Forelimb muscle (tissue), 1 donor: Measurements from ENCODE around the gene ZNF584. TPM values are rescaled to one million over a fixed set of nuclear protein-coding genes. Genes with fewer than 3 reads are reported as not detected.
"Not testable (repeated sequence)": the region's sequence is repeated elsewhere in the genome, so short reads cannot be mapped to it uniquely, and the experiment has no call there.

Experiments
- DNase-seq: peaks from one replicate; pipeline ENCODE4 v3.0.0-alpha.2; 2013; ENCODE audit warnings: low read depth
- polyA plus RNA-seq: library from polyadenylated mRNA; unstranded; fragments of 120-200 nt; gene quantifications from one replicate; pipeline ENCODE4 v1.2.1, GENCODE V29; 2013; ENCODE audit not compliant: insufficient read length

Gene ZNF584
- polyA plus RNA-seq, 1 donor = 4.4 TPM

- not testable (repeated sequence) for DNase-seq
Observed at GRCh38 chr19:58403920-58404478, 4.5 kb upstream of the ZNF584 start.

- no peak for DNase-seq
Observed at GRCh38 chr19:58406818-58407657, 1.4 kb upstream of the ZNF584 start.

DNA sequence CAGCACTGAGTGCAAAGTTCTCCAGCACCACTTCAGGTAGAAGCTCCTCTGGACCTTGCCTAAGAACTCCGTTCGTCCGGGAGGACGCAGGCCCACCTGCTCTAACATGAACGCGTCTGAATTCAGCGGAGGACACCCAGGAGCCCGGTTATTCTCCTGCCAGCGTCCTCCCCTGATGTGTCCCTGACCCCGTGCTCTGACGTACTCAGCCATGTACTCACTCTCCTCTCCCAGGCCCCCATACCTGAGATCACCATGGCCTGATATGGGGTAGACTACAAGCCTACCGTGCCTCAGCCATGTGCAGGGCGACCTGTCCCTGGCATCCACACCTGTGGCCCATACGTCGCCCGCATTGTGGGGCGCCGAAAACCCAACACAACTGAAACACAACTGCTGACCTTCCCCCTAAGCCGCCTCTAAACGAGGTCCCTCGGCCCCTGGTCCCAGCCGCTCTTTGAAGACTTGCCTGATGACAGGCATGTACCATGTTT lies 744 bp upstream of the ZNF584 start:
- DNase-seq = no peak

DNA sequence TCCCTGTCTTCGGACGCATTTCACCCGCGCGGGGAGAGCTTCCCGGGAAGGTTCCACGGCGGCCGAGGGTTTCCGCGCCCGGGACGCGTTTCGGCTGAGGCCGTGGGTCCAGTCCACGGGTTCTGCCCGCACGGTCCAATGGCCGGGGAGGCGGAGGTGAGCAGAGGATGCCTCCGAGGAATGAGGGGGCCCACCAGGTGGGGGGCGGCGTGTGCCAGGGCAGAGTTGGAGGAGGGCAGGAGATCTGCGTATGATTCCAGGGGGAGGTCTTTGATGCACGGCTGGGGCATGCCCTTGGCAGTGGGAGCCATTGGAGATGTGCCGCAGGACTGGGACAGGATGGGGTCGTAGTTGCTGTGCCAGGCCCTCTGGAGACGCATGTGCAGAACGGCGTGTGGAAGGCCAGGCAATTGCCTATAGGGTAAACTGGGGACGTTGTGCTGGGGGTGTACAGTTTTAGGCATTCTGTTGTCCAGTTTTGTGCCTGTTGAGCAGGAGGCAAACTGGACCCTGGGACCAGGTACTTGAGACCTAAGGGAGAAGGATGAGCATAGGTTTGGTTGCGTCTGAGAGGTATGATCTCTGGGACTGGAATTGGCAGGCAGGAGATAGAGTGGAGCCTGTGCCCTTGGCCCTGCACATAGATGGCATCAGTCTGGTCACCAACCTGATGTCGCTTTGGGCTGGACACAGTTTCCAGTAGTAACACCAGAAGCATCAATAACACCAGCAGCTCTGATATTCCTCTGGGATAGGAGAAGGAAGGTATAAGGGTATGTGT lies 751 bp downstream of the ZNF584 start:
- no peak for DNase-seq

GRCh38 chr19:58416604-58417003 lies 8.2 kb downstream of the ZNF584 start:
- DNase-seq = no peak

GRCh38 chr19:58417071-58417470 lies 8.6 kb downstream of the ZNF584 start:
- no peak for DNase-seq

DNA sequence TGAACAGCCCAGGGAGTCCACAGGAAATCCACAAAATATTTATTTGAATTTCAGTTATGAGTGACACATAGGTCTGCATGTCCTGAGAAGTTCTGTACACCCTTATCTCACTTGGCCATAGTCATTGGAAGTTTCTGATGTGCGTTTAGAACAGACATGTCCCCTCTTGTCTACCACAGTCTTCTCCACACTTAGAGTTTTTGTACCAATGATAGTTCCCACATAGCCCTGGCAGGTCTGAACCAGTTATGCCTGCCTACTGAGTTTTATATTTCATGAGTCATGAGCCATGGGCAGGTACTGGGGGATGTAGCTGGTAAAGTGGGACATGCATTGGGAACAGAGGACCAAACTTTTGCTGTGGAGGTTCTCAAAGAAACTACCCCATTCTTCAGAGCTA lies 20.2 kb downstream of the ZNF584 start:
- DNase-seq = no peak

GRCh38 chr19:58429745-58430144 lies 21.3 kb downstream of the ZNF584 start:
- no peak for DNase-seq

- no peak for DNase-seq
Observed at GRCh38 chr19:58434217-58434616, 25.8 kb downstream of the ZNF584 start.

- peak; percentile 99 for DNase-seq
Observed at GRCh38 chr19:58439576-58440554, 31.4 kb downstream of the ZNF584 start, which contains the start of gene ZNF132. Gene ZNF132, minus strand, starts transcription at chr19:58440153. Its CDS starts 332 bp downstream, at chr19:58439821.

GRCh38 chr19:58440556-58440955 lies 32.1 kb downstream of the ZNF584 start:
- DNase-seq = no peak

DNA sequence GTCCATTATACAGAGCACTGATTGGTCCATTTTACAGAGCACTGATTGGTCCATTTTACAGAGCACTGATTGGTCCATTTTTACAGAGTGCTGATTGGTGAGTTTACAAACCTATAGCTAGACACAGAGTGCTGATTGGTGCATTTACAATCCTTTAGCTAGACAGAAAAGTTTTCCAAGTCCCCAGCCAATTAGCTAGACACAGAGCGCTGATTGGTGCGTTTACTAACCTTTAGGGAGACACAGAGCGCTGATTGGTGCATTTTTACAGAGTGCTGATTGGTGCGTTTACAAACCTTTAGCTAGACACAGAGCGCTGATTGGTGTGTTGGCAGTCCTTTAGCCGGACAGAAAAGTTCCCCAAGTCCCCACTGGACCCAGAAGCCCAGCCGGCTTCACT lies 34.5 kb downstream of the ZNF584 start:
- not testable (repeated sequence) for DNase-seq

DNA sequence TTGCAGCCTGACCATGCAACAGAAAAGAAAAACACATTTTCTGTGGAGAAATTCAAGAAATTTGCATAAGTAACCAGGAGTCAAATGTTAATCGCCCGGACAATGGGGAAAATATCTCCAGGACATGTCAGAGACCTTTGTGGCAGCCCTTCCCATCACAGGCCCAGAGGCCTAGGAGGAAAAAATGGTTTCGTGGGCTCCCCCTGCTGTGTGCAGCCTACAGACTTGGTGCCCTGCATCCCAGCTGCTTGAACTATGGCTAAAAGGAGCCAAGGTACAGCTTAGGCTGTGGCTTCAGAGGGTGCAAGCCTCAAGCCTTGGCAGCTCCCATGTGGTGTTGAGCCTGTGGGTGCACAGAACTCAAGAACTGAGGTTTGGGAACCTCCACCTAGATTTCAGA lies 40.4 kb downstream of the ZNF584 start:
- not testable (repeated sequence) for DNase-seq

DNA sequence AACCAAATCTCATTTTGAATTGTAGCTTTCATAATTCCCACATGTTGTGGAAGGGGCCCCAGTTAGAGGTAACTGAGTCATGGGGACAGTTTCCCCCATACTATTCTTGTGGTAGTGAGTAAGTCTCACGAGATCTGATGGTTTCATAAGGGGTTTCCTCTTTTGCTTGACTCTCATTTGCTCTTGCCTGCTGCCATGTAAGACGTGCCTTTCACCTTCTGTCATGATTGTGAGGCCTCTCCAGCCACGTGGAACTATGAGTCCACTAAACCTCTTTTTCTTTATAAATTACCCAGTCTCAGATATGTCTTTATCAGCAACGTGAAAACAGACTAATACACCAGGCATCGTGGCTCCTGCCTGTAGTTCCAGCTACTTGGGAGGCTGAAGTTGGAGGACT lies 41.5 kb downstream of the ZNF584 start:
- not testable (repeated sequence) for DNase-seq

GRCh38 chr19:58450856-58451357 lies 42.5 kb downstream of the ZNF584 start:
- no peak for DNase-seq

DNA sequence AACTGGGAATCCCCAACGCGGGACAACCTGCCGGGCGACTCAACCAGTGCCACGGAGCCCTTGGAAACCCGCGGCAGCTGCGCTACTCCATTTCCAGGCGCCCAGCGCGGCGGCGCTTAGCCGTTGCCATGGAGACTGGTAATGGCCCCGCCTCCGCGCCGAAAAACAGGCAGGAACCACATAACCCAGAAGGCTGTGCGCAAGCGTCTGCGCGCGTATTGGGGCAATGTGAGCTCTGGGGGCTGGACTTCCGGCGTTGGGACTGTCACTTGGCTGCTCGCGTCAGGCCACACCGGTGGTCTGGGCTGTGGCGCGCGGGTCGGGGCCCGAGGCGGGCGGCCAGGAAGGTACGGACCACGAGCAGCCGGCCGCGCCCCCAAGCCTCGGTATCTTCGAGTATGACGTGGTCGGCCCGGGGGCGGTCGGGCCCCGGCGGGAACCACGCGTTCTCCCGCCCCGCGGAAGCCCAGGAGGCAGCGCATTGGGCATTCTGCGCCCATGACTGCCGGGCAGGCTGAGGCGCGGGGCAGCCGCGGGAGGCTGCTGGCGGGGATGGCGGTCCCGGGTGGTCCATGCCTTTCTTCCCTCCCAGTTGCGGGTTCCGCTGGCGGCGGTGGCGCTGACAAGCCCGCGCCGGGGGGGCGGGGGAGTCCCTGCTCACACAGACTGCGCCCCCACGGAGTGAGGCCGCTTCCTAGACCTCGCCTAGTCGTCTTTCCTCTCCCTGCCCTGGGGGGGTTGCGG lies 43.1 kb downstream of the ZNF584 start, which contains the start of gene ZNF324B:
Gene ZNF324B, plus strand, starts transcription at position 265 of the 744 bp plus-strand sequence. CDS start 2,080 bp downstream, outside the sequence.
- DNase-seq = peak; percentile 91

- DNase-seq = no peak
Observed at GRCh38 chr19:58453743-58454142, 45.3 kb downstream of the ZNF584 start.

DNA sequence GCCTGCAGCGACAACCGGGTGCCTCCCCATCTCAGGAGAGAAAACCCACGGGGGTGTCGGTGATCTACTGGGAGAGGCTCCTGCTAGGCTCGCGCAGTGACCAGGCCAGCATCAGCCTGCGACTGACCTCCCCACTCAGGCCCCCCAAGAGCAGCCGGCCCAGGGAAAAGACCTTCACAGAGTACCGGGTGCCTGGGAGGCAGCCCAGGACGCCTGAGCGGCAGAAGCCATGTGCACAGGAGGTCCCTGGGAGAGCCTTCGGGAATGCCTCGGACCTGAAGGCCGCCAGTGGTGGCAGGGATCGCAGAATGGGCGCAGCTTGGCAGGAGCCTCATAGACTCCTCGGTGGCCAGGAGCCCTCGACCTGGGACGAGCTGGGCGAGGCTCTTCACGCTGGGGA lies 46.9 kb downstream of the ZNF584 start:
- no peak for DNase-seq

GRCh38 chr19:58456111-58456510 lies 47.7 kb downstream of the ZNF584 start:
- DNase-seq = no peak

- no peak for DNase-seq
Observed at GRCh38 chr19:58460039-58460438, 51.6 kb downstream of the ZNF584 start.
